COR-L47 (cell line): ENCODE measurements around the gene LECT2.

Experiments used
- DNase-seq: peaks from one replicate; lab custom pipeline; 2025; lab: John Stamatoyannopoulos, UW

Gene LECT2

GRCh38 chr5:135934939-135935338 lies 19.8 kb downstream of the LECT2 start:
- no peak for DNase-seq

- DNase-seq, result no peak
These were observed 23.9 kb downstream of the LECT2 start for GRCh38 chr5:135930949-135931295.

GRCh38 chr5:135930029-135930948 lies 24.5 kb downstream of the LECT2 start:
- no peak for DNase-seq

- no peak for DNase-seq
These were observed 33.4 kb downstream of the LECT2 start for GRCh38 chr5:135921388-135921787.

GRCh38 chr5:135920199-135920598 lies 34.6 kb downstream of the LECT2 start:
- DNase-seq, result no peak

- DNase-seq, result no peak
These were observed 38.0 kb downstream of the LECT2 start for GRCh38 chr5:135916638-135917263.

GRCh38 chr5:135915466-135916001 lies 39.2 kb downstream of the LECT2 start:
- DNase-seq, result no peak

- no peak for DNase-seq
These were observed 40.8 kb downstream of the LECT2 start for GRCh38 chr5:135913713-135914626.

- no peak for DNase-seq
These were observed 49.6 kb downstream of the LECT2 start for GRCh38 chr5:135905144-135905543.

GRCh38 chr5:135901633-135902032 lies 53.1 kb downstream of the LECT2 start:
- DNase-seq, result no peak

GRCh38 chr5:135900276-135900675 lies 54.5 kb downstream of the LECT2 start:
- no peak for DNase-seq

- DNase-seq, result no peak
These were observed 56.1 kb downstream of the LECT2 start for GRCh38 chr5:135898651-135899050.
